Measurements from ENCODE around the gene TMED4.
A peak's percentile ranks its signal among the peaks of the same experiment; 100 is the strongest.
"Not testable (repeated sequence)": the region's sequence is repeated elsewhere in the genome, so short reads cannot be mapped to it uniquely, and the experiment has no call there.

TMED4 gene

DNA sequence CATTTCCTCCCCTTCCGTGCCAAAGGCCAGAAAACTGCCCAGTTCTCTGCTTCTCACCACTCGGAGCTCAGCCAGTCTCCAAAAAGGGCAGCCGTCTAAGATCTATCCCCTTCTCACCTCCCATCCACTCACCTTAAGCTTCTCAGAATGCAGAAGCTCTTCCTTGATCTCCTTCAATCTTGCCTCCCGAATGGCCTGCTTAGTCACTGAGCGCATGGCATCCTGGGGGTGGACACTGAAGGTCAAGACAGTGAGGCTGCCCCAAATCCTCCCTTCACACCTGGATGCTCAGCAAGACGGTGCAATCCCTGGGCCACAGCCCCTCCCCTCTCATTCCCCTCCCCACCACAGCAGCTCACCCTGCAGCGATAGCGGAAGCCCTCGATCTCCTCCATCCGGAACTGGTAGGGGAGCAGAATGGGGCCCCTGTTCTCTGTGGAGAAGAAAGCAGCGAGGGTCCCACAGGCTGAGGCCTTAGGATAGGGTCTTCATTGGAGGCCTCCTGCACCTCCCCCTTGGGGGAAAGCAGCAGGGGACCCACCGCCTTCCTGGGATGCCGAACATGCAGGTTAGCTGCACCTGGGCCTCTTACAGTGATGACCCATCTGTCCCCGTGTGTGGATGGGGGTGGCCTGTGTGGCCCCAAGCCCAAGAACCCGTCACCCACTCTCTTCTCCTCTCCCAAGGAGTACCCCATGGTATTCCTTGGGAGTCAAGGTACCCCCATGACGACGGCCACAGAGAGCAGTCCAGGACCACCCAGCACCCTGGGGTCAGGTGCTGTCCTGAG lies 13.1 kb downstream of the TMED4 start:
- DNase-seq, result no peak

DNA sequence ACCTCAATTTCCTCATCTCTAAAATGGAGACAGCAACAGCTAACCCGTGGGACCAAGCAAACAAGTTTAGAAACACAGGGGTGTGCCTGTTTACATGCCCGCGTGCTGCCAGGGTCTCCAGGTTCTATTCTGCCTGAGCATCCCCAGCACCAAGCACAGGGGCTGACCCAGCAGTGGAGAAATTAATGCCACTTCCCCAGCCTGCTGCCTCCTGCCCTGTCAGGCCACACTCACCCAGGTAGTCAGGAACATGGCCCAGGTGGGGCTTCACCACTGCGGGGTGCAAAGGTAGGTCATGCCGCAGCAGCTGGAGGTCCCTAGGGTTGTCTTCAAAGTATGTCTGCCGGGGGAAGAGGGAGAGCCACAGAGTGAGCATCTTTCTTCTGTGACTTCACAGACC lies 14.1 kb downstream of the TMED4 start:
- no peak for DNase-seq

DNA sequence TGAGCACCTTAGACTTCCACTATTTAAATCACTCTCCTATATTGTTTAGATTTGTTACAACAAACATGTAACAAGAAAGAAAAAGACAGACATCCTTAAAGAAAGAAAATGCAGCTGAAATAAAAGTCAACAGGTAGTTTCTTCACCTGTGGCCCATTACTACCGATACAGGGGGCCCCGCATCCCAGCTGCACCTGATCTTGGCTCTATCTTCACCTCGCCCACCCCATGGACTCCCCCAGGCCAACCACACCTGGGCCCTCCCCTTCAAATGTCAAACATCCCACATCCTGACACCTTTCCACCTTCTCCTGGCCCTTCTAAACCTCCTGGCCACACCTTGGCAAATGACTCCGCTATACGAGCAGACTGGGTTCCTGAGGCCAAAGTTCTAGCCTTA lies 15.4 kb downstream of the TMED4 start:
- DNase-seq, result no peak

DNA sequence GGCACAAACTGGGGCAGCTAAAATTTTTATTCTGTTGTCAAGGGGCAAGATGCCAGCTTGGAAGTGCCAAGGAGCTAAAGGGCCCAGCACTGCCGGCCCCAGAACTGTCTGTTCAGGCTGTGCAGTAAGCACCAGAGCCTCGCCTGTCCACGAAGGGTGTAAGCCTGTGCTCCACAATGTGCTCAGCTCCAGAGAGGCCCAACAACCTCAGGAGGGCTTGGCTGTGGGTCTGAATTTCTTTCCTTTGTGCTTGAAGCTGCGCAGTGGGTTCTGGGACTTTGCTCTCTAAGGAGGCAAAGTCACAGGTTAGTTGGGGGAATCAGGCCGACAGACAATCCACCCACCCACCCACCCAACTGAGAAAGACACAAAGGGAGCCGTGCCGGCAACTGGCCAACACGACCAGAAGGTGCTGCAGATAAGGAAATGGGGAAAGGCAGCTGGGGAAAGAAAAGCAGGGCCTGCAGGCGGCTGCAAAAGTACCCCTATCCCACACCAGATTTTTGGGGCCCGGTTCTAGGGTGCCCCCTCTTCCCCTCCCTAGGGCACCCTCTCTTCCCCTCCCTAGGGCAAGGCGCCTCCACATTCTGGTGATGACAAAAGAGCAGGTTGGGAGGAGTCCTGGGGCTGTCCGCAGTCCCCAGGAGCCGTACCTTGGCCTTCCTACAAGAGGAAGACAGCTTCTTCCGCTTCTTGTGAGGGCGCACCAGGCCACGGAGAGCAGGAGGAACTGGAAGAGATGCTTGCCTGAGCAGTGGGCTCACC lies 16.1 kb downstream of the TMED4 start:
- no peak for DNase-seq

DNA sequence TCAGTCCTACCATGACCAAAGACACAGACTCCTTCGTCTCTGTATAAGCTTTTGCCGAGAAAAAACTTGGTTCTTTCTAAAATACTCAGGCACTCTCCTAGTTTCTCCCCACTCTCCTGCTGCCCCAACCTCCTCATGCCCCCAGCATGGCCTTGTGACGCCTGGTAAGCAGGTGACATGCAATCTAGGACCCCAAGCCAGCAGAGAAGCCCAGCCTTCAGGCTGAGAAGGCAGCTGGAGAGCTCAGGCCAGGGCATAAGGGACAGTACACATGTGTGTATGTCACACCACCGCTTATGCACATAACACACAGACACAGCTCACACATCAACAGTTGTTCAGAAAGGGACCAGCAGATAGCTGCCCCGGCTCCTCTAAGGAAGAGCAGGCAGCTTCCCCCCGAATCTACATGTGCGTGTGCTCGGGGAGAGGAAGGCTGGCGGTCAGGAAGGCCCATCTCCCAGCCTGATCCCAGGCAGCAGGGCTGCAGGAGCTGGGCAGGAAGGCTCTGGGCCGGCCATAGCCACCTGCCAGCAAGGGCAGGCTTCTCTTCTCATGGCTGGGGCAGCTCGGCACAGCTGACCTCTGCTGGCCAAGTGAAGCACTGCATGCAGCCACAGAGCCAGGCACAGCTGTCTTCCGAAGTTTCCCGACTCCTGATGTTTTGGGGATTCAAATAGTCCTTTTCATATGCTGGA lies 16.8 kb downstream of the TMED4 start:
- peak; percentile 49 for DNase-seq

DNA sequence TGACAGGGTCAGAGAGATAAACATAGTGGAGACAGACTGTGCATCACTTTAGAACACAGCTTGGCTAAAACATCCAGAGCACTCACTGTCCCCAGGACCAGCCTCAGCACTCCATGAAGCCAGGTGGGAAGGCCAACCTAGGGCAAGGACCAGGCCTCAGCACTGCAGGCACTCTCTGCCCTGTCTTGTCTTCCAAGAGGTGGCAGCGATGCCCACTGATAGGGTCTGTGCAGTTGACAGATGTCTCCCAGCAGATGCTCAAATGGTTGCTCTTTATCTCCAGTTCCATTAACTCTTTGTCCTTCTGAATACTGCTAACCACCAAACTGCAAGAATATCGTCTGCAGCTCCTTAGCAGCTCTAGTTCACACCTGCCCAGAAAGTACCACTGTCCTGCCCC lies 17.4 kb downstream of the TMED4 start:
- no peak for DNase-seq

DNA sequence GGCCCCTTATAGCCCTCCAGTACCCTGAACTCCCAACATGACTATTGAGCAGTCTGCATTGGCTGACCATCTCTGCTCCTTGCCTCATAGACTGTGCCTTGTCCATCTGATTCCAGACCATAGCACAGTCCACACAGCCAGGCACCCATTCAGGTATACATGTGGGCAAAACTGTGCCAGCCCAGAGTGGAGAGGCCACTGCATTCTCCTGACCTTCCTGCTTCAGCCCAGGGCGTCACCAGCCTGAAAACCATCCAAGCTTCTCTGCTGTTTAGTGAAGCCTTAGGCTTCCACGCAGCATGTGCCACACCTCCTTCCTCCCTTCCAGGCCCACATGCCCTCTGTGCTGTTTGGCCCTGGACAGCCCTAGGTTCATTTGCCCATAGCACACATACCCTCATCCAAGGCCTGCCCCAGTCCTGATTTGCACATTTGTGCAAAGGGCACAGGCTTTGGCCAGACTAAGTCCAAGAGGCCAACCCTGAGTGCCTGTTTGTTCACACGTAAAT lies 18.8 kb downstream of the TMED4 start:
- DNase-seq, result no peak

DNA sequence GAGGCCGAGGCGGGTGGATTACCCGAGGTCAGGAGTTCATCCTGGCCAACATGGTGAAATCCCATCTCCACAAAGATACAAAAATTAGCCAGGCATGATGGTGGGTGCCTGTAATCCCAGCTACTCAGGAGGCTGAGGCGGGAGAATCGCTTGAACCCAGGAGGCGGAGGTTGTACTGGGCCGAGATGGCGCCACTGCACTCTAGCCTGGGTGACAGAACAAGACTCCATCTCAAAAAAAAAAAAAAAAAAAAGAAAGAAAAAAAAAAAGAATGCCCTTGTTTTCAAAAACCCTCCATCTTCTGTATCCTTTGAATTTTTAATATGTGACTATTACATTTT lies 19.4 kb downstream of the TMED4 start:
- DNase-seq, result not testable (repeated sequence)

DNA sequence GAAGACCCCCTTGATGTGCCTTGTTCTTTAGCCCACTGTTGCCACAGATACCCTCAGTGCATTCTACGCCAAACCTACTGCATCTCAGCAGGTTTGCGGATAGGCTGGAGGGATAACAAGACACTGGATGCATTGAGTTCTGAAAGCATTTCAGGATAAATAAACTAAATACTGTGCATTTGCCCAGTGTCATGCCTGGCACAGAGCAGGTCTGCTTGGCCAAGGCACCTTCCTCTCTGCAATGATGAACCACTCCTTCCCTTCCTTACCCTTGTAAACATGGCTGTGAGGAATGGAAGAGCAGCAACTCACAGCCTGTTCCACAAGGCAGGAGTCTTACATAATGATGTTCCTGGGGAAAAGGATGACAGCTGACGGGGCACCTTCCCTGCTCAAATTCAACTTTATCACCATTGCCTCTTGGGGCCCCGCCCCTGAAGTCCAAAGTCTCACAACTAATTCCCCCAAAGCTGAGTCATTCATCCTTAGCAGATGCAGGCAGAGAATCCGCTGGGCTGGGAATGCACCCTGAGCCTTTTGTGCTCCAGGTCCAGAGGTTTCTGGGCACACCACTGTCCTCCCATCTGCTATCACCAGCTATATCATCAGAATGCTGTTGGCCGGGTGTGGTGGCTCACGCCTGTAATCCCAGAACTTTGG lies 19.9 kb downstream of the TMED4 start:
- DNase-seq, result peak; percentile 46

DNA sequence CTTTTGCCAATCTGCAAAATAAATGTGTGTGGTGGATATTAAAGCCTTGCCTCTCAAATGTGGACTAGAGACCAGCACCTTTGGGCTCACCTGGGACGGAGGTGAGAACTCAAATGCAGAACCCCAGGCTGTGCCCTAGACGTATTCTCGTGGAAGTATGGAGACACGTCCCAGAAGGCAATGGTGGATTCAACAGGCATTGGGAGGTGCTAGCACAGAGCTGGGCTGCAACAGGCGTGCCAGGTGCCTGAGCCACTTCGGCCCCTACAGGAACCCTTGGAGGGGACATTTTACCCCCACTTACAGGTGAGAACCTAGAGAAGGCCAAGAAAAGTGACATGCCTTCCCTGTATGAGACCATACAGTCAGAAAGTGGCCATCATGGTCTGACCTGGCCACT lies 20.6 kb downstream of the TMED4 start:
- DNase-seq, result no peak

DNA sequence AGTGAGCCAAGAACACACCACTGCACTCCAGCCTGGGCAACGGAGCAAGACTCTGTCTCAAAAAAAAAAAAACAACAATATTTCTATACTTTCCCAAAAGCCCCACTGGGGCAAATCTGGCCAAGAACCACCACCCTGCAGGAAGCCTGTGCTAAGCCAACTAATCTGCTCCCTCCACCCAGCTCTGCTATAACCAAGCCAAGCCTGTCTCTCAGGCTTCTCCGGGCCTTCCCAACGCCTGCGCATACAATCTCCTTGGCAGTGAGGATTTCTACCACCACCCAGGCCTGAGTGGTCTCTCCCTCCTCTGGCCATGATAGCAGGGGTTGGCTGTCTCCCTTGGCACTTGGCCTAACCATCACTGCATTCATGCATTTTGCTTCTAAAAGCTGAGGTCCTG lies 22.5 kb downstream of the TMED4 start:
- no peak for DNase-seq

DNA sequence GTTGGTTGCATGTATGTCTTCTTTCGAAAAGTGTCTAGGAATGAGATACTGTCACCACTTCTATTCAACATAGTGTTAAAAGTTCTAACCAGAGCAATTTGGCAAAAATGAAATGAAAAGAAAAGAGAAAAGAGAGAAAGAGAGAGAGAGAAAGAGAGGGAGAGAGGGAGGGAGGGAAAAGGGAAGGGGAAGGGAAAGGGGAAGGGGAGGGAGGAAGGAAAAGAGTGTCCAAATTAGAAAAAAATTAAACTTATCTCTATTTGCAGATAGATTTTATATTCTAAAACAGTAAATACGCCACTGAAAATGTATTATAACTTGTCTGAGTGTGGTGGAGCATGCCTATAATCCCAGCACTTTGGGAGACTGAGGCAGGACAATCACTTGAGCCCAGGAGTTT lies 24.5 kb downstream of the TMED4 start:
- DNase-seq, result no peak

DNA sequence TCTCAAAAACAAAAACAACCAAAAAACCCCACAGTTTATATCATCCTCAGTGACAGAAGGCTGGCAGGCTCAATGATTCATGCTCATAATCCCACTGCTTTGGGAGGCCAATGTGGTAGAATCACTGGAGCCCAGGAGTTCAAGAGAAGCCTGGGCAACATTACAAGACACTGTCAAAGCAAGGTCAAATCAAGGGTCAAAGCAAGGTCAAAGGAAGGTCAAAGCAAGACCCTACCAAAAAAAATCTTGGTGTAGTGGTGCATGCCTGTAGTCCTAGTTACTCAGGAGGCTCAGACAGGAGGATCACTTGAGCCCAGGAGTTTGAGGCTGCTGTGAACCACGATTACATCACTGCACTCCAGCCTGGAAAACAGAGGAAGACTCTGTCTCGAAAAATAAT lies 26.7 kb downstream of the TMED4 start:
- DNase-seq, result no peak

DNA sequence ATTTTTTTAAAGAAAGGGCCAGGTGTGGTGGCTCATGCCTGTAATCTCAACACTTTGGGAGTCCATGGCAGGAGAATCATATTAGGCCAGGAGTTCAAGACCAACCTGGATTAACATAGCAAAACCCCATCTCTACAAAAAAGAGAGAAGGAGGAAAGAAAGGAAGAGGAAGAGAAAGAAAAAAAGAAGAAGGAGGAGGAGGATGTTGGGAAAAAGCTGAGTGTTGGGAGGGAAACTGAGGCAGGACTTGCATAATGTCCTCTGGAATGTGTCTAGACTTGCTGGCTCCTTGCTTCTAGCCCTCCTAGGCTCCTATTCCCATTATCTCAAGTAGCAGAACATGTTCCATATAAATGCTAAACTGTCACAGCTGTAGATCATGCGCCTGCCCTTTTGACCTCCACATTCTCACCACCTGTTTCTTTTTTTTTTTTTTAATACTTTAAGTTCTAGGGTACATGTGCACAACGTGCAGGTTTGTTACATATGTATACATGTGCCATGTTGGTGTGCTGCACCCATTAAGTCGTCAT lies 29.5 kb downstream of the TMED4 start:
- not testable (repeated sequence) for DNase-seq

DNA sequence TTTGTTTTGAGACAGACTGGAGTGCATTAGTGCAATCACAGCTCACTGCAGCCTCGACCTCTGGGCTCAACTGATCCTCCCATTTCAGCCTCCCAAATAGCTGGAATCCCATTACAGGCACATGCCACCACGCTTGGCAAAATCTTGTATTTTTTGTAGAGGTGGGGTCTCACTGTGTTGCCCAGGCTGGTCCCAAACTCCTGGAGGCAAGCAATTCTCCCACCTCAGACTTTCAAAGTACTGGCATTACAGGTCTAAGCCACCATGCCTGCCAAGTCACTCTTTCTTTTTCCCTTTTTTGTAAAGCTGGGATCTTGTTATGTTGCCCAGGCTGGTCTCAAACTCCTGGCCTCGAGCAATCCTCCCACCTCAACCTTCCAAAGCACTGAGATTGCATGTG lies 32.6 kb downstream of the TMED4 start:
- no peak for DNase-seq

DNA sequence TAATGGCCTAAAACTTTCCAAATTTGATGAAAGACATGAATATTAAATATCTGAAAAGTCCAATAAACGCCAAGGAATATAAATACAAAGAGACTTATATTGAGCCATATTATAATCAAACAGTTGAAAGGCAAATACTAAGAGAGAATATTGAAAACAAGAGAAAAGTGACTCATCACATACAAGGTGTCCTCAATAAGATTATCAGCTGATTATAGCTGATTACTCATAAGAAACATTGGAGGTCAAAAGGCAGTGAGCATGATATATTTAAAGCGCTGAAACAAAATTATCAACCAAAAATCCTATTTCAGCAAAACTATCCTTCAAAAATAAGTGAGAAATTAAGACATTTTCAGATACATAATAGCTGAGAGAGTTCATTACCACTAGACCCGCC lies 33.1 kb downstream of the TMED4 start:
- no peak for DNase-seq

DNA sequence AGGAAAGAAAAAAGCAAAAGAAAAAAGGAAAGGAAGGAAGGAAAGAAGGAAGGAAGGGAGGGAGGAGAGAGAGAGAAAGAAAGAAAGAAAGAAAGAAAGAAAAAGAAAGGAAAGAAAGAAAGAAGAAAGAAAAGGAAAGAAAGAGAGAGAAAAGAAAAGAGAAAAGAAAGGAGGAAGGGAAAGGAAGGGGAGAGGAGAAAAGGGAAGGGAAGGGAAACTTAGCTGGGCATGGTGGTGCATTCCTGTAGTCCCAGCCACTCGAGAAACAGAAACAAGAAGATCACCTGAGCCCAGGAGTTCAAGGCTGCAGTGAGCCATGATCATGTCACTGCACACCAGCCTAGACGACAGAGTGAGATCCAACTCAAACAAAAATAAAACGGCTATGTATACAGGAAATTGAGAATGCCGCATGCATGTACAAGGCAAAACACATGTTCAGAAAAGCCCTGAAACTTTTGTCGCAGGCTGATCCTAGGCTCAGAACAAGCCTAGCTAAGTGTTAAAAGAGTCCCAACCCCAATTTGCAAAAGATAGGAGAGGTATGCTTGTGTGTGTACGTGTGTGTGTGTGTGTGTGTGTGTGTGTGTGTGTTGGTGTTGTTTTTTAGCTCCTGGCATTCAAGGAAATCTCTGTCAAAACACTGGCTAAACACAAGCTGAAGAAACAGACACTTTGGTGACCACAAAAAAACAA lies 34.3 kb downstream of the TMED4 start:
- peak; percentile 64 for DNase-seq

DNA sequence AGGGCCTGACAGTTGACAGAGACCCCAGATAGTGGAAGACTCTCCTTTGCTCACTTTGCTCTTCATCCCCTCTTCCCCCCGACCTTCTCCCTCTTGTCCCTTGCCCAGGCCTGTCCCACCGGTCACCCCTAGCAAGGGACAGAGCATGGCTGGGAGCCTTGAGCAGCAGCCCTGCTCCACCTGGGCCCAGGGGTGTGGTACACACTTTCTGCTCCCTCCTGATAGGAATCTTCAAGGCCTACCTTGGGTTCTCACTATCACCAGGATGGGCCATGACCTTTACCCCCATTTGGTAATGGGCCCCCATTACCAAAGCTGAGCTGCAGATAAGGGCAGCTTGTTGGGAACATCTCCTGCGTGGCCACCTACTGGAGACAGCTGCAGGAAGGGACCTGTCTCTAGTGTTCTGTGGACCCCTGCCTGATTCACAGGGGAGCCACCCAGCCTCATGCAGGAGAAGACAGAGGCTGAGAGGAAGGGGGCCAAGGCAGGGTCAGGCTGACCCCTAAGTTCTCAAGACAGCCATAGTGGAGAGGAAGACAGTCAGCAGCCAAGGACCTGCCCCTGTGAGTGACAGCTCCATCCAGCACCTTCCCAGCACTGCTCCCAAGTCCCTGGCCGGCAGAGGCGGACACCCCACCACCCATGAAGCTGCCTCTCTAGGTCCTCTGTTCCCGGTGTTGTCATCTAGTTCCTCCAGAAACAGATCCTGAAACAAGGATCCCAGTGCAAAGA lies 40.0 kb downstream of the TMED4 start:
- DNase-seq, result no peak

DNA sequence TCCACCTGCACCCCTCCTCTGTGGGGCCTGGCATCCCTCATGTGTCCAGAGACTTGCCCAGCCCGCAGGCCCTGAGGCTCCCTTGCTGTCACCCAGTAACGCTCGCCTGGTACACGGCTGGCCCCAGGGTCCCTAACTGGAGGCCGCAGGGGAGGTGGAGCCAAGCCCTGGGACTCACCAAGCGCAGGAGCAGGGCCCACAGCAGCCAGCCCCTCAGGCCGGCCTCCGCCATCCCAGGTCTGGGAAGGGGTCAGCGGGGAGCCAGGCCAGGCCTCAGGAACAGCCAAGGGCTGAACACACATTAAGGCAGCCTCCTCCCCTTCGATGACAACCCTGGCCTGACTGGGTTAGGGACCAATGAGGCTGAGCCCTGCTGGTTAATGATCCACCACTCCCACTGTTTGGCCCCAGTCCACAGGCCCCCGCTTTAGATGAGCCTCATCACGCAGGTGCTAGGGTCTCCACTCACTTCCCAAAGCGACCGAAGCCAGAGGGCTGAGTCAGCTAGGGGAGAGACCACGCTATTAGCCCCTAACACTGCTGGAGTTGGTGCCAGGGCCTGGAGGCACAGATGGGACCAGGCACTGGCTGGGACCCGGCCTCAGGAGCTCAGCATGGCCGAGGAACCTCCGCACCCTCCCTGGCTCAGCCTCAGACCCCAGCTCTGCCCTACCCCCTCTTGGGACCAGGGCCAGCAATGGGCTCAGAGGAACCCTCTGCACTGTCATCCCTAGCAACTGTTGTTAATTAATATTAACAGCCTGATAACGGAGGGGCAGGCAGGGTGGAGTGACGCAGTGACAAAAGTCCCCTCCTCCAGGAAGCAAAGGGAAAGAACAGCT lies 40.8 kb downstream of the TMED4 start, which contains the start of gene NPC1L1:
TSS of gene NPC1L1 (minus strand) at position 303 of the 842 bp plus-strand sequence. CDS start at position 232, 71 bp downstream.
- no peak for DNase-seq

DNA sequence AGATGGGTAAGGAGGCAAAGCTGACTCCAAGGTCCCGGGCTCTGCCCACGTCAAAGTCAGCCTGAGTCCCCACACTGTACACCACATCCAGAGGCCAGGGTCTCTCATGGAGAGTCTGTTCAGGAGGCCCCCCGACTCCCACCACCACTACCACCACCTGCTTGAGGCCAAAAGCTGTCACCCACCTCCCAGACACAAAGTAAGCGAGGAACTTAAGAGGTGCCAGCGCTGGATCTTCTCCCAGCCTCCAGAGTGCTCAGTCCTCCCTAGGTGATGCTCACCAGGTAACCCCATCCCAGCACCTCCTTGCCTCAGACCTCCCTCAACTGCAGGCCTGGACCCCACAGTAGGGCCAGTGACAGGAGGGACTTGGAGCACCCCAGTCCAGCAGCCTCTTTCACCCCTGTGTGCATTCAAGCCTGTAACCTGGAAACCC lies 41.4 kb downstream of the TMED4 start:
- DNase-seq, result no peak

All from fibroblast of skin of back (primary cell).